Activated T-cell treated with anti-CD3 and anti-CD28 coated beads, Interleukin-2, amount 50 U/mL, for 24 hours (primary cell): ENCODE data around the gene SMCHD1.
"Not testable (repeated sequence)": the region's sequence is repeated elsewhere in the genome, so short reads cannot be mapped to it uniquely, and the experiment has no call there.

ENCODE experiments used
- DNase-seq: peaks from one replicate; pipeline ENCODE4 v3.0.0-alpha.2; 2020
- H3K27ac Mint-ChIP-seq: 2 replicates; pipeline ENCODE4 v1.8.0; 2020; ENCODE audit warnings: mild to moderate bottlenecking, mixed read lengths
- H3K27me3 Mint-ChIP-seq: 2 replicates; pipeline ENCODE4 v1.8.0; 2020; ENCODE audit warnings: mixed read lengths
- H3K36me3 Mint-ChIP-seq: 2 replicates; pipeline ENCODE4 v1.8.0; 2020; ENCODE audit warnings: low read depth, mixed read lengths
- H3K4me1 Mint-ChIP-seq: 2 replicates; pipeline ENCODE4 v1.8.0; 2020; ENCODE audit warnings: low read depth, mixed read lengths
- H3K4me3 Mint-ChIP-seq: 2 replicates; pipeline ENCODE4 v1.8.0; 2020; ENCODE audit warnings: mild to moderate bottlenecking, moderate library complexity, mixed read lengths
- H3K9me3 Mint-ChIP-seq: 2 replicates; pipeline ENCODE4 v1.8.0; 2020; ENCODE audit warnings: mixed read lengths

Gene SMCHD1

DNA sequence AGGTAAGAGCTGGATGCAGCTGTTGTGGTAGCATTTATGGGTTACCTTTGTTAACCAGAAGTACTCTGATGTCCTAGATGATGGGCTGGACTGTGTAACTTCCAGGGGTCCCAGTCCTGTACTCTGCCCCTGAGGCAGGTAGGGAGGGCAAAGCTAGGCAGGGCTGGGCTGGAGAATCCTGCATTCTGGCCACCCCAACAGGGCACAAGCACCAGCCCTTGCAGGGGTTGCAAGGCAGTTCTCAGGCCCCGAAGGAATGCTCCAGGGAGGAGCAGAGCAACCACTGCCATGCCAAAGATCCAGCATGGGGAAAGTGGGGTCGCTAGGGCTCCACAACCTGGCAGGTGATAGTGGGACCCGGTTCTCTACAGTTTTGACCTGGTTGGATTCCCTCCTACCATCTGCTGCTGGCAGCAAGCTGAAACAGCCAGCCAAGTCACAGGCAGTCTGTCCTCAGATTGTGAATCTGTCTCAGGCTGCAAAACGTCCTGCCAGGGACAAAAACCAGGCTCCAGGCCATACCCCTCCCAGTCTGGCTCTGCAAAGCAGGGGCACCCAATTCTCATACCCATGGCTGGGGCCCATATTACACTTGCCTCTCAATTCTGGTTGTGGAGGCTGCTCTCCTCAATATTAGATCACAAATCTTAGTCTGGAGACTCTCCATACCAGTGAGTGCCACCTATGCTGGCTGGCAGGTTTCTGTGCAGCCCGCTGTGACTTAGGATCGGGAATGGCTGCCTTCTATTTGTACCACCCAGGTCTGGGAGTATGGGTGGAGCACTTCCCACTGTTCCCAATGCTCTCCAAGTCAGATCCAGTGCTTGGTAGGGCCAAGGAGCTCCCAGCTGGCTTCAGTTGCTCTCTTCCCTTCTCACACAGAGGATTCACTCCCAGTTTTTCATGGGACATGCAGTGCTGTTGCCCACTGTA is 61.1 kb downstream of the SMCHD1 start:
- Mint-ChIP-seq H3K36me3 (peaks cover 96% of the 10 kb centered on the region), H3K27ac (peak overlapping the region; percentile 68)

DNA sequence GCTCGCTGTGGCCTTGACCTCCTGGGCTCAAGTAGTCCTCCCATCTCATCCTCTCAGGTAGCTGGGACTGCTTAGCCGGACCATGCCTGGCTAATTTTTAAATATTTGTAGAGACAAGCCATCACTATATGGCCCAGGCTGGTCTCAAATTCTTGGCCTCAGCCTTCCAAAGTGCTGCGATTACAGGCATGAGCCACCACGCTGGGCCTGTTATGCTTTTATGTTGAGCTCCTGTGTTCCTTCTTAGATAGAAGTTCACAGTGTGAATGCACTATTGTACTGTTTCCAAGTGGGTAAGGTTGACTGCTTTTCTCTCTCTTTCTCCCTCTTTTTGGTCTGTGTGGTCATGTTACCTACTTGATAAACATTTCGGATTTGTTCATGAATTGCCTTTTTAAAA is 61.9 kb downstream of the SMCHD1 start:
- Mint-ChIP-seq H3K4me3 (no peak overlapping the region), H3K9me3 (no peaks in the 10 kb centered on the region), H3K36me3 (peaks cover 96% of the 10 kb centered on the region), H3K27me3 (no peaks in the 10 kb centered on the region), H3K4me1 (peaks cover 54% of the 10 kb centered on the region), H3K27ac (peak overlapping the region; percentile 68)
- no peak for DNase-seq

More for the DNA sequence above, 61.1 kb downstream of the SMCHD1 start:
- peaks cover 60% of the 10 kb centered on the region for H3K4me1 Mint-ChIP-seq
- H3K9me3 Mint-ChIP-seq, result no peaks in the 10 kb centered on the region
- no peak for DNase-seq
- no peaks in the 10 kb centered on the region for H3K27me3 Mint-ChIP-seq
- no peak overlapping the region for H3K4me3 Mint-ChIP-seq

DNA sequence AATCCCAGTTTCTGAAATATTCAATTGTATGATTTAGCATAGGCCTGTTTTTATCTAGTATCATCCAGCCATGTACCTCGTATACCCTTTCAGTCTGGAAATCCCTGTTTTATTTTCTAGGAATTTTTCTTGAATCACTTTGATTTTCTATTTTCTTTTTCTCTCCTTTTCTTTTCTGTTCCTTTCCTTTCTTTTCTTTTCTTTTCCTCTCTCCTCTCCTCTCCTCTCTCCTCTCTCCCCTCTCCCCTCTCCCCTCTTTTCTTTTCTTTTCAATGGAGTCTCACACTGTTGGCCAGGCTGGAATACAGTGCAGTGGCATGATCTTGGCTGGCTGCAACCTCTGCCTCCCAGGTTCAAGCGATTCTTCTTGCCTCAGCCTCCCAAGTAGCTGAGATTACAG is 63.5 kb downstream of the SMCHD1 start:
- Mint-ChIP-seq H3K36me3 (peaks cover 96% of the 10 kb centered on the region), H3K27me3 (no peaks in the 10 kb centered on the region), H3K9me3 (no peaks in the 10 kb centered on the region), H3K4me3 (no peak overlapping the region), H3K4me1 (peaks cover 53% of the 10 kb centered on the region), H3K27ac (peak overlapping the region; percentile 59)
- no peak for DNase-seq

DNA sequence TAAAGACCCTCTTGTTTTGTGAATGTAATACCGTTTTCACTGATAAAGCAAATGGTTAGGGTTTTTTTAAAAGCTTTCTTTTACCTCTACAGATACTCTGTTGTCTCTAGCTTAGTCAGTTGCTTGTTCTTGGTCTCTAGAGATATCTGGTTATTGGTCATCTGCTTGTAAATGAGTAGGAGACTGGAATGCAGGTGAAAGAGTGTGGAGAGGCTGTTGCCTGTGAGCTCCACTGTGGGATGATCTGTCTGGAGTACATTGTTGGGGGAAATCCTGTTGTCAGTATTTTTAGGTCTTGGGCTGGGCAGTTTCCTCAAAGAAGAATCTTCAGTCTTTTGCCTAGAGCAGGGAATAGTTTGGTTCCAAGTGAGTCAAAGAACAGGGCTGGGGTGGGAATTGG is 67.7 kb downstream of the SMCHD1 start:
- DNase-seq, result no peak
- H3K36me3 Mint-ChIP-seq, result peaks cover 93% of the 10 kb centered on the region
- H3K27ac Mint-ChIP-seq, result peak overlapping the region; percentile 77
- no peaks in the 10 kb centered on the region for H3K27me3 Mint-ChIP-seq
- H3K4me3 Mint-ChIP-seq, result no peak overlapping the region
- H3K9me3 Mint-ChIP-seq, result no peaks in the 10 kb centered on the region
- peaks cover 50% of the 10 kb centered on the region for H3K4me1 Mint-ChIP-seq

DNA sequence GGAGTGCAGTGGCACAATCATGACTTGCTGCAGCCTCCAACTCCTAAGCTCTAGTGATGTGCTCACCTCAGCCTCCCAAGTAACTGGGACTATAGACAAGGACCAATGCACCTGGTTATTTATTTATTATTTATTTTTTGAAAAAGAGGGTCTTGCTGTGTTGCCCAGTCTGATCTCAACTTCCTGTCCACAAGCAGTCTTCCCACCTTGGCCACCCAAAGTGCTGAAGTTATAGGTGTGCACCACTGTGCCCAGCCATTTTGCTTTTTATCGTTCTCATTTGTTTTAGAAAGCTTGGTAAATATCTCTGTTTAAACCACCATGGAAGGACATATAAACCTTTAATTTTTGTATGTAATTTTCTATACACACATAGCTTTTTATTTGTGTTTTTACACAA is 74.2 kb downstream of the SMCHD1 start:
- H3K4me1 Mint-ChIP-seq, result peaks cover 22% of the 10 kb centered on the region
- peaks cover 95% of the 10 kb centered on the region for H3K36me3 Mint-ChIP-seq
- H3K9me3 Mint-ChIP-seq, result peaks cover 4% of the 10 kb centered on the region
- no peak overlapping the region for H3K4me3 Mint-ChIP-seq
- H3K27me3 Mint-ChIP-seq, result no peaks in the 10 kb centered on the region
- no peak for DNase-seq
- H3K27ac Mint-ChIP-seq, result no peak overlapping the region

DNA sequence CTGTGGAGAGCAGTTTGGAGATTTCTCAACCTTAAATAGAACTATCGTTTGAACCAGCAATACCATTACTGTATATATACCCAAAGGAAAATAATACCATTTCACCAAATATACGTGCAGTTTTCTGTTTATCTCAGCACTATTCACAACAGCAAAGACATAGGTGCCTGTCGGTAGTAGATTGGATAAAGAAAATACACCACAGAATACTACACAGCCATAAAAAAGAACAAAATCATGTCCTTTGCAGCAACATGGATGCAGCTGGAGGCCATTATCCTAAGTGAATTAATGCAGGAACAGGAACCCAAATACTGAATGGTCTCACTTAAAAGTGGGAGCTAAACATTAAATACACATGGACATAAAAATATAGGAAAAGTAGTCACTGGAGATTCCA is 81.3 kb downstream of the SMCHD1 start:
- Mint-ChIP-seq H3K27me3 (no peaks in the 10 kb centered on the region), H3K4me1 (peaks cover 5% of the 10 kb centered on the region), H3K27ac (no peak overlapping the region), H3K36me3 (peaks cover 95% of the 10 kb centered on the region), H3K4me3 (no peak overlapping the region), H3K9me3 (peaks cover 4% of the 10 kb centered on the region)
- DNase-seq, result no peak

DNA sequence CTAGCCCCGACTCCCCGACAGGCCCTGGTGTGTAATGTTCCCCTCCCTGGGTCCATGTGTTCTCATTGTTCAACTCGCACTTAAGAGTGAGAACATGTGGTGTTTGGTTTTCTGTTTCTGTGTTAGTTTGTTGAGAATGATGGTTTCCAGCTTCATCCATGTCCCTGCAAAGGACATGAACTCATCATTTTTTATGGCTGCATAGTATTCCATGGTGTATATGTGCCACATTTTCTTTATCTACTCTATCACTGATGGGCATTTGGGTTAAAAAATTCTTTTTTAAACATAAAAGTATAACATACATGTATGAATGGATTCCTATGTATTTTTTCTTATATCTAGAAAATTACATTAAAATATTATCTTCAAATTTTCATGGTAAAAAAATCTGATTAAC is 84.6 kb downstream of the SMCHD1 start:
- peaks cover 95% of the 10 kb centered on the region for H3K36me3 Mint-ChIP-seq

DNA sequence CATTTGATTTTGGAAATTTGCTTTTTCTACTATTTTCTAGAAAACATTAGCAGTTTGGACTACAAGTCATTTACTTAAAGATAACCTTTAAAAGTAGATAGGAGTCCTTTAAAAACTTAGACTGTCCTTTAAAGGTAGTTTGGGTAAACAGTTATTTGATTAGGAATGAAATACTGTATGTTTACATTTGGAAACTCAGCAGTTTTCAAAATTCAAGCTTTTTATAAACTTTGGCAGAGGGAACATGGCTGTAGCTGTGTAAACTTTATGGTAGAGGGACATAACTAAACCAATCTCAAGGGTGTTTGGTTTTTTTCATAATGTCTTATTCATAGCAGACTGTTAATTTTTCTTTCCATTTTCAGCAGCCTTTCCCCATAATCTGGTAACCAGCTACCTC is 90.7 kb downstream of the SMCHD1 start:
- Mint-ChIP-seq H3K27me3 (no peaks in the 10 kb centered on the region), H3K27ac (peak overlapping the region; percentile 55), H3K4me3 (no peak overlapping the region), H3K36me3 (peaks cover 93% of the 10 kb centered on the region), H3K9me3 (no peaks in the 10 kb centered on the region), H3K4me1 (peaks cover 19% of the 10 kb centered on the region)
- DNase-seq, result no peak

More for the DNA sequence above, 84.6 kb downstream of the SMCHD1 start:
- not testable (repeated sequence) for H3K27me3 Mint-ChIP-seq, DNase-seq, H3K27ac Mint-ChIP-seq, H3K9me3 Mint-ChIP-seq, H3K4me1 Mint-ChIP-seq, H3K4me3 Mint-ChIP-seq

DNA sequence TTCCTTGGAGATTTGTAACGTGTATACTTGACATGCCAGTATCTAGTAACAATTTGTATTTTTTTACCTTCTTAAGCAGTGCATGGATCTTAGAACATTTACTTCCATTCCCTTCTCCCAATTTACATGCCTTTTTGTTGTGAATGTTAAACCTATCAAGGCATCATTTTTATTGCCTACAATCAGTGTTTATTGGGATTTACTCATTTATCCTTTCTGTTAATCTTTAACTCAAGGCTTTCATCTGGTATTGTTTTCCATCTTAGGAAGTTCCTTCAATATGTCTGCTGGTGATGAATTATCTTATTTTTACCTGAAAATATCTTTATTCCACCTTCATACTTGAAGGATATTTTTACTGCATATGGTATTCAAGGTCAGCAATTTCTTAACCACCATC is 102.8 kb downstream of the SMCHD1 start:
- Mint-ChIP-seq H3K27ac (peak overlapping the region; percentile 82), H3K36me3 (peaks cover 73% of the 10 kb centered on the region)

DNA sequence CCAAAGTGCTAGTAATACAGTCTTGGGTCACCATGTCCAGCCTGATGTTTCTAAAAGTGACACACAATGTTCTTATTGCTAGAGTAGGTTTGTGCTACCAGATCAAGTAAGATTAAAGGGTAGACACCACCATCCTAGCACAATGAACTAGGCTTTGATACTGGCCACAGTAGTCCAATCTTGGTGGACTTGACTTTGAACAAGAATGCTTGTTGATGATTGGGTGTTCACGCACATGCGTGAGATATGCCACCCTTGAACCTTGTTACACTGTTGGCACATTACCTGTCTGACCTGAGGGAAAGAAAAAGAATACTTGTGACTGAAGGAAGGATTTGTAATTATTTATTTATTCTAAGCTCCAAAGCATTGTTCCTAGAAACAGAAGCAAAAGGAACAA is 119.1 kb downstream of the SMCHD1 start:
- Mint-ChIP-seq H3K36me3 (peaks cover 92% of the 10 kb centered on the region), H3K4me1 (peaks cover 5% of the 10 kb centered on the region), H3K4me3 (no peak overlapping the region), H3K27ac (peak overlapping the region; percentile 8), H3K9me3 (no peaks in the 10 kb centered on the region), H3K27me3 (no peaks in the 10 kb centered on the region)
- DNase-seq, result no peak

More for the DNA sequence above, 102.8 kb downstream of the SMCHD1 start:
- no peak overlapping the region for H3K4me3 Mint-ChIP-seq
- no peak for DNase-seq
- peaks cover 20% of the 10 kb centered on the region for H3K4me1 Mint-ChIP-seq
- no peaks in the 10 kb centered on the region for H3K27me3 Mint-ChIP-seq
- no peaks in the 10 kb centered on the region for H3K9me3 Mint-ChIP-seq

DNA sequence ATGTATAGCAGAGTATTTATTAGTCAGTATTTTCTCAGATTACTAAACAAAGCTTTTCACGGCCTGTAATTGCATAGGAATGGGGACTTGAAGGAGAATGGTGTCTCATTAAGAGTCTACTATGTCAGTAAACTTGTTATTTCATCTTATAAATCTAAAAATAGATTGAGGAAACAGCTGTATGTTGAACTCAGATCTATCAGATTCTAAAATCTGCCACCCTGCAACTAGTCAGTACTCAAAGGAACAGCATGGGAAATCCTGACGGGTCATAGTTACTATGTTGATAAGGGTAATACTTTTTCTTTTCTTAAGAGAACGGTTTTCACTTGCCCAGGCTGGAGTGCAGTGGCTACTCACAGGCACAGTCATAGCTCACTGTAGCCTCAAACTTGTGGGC is 121.1 kb downstream of the SMCHD1 start:
- Mint-ChIP-seq H3K4me1 (no peaks in the 10 kb centered on the region), H3K9me3 (no peaks in the 10 kb centered on the region), H3K27me3 (no peaks in the 10 kb centered on the region), H3K27ac (no peak overlapping the region), H3K36me3 (peaks cover 90% of the 10 kb centered on the region), H3K4me3 (no peak overlapping the region)
- DNase-seq, result no peak

DNA sequence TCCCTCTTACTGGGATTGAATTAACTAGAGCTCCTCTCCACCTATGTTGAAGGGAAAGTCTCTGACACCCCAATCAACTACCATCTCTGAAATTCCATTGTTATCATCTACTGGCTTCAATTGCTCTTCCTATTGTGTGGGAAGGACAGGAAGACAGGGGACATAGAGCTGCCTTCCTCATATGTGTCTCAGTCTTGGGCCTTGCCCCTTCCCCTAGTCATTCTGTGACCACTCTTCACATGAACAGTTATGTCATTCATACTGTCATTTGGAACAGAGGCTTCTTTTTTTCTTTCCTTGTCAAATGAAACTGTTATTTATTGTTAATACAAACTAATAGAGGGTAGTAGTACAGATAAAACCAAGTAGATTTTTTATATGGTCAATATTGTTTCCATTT is 121.7 kb downstream of the SMCHD1 start:
- H3K36me3 Mint-ChIP-seq, result peaks cover 91% of the 10 kb centered on the region
- DNase-seq, result no peak
- H3K27me3 Mint-ChIP-seq, result no peaks in the 10 kb centered on the region
- H3K4me3 Mint-ChIP-seq, result no peak overlapping the region
- H3K4me1 Mint-ChIP-seq, result no peaks in the 10 kb centered on the region
- no peaks in the 10 kb centered on the region for H3K9me3 Mint-ChIP-seq
- H3K27ac Mint-ChIP-seq, result peak overlapping the region; percentile 11

DNA sequence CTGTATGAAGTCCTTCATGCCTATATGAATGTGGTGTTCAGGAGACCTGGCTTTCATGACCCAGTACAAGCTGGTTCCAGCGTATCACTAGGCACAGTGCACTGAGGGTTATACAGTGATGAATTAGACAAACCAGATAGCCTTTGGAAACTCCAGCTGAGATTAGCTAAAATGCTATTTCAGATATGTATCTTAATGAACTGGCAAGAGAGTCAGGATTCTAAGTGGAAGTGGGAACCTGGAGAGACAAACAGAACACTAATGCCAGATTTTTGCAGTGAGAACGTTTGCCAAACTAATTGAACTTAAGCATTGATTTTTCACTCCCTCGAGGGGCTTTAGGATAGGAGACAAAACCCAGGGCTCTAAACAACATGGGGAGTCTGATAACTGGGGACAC is 125.2 kb downstream of the SMCHD1 start:
- Mint-ChIP-seq H3K27ac (peak overlapping the region; percentile 47), H3K27me3 (no peaks in the 10 kb centered on the region), H3K4me3 (no peak overlapping the region), H3K4me1 (no peaks in the 10 kb centered on the region), H3K36me3 (peaks cover 92% of the 10 kb centered on the region), H3K9me3 (no peaks in the 10 kb centered on the region)
- no peak for DNase-seq

DNA sequence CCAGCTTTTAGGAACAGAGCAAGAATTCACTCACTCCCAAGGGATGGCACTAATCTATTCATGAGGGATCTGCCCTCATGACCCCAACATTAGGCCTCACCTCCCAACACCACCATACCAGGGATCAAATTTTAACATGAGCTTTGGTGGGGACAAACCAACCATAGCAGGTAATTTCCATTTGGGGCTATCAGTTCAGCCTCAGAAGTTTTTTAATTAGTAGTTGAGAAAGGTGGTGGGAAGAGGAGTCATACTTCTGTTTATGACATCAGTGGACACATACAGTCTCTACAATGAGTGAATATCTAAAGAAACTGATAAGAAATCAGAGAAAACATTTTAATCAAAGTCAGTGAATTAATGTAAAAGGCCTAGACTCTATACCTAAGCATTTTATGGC is 131.7 kb downstream of the SMCHD1 start:
- H3K27me3 Mint-ChIP-seq, result no peaks in the 10 kb centered on the region
- H3K27ac Mint-ChIP-seq, result peak overlapping the region; percentile 78
- no peak overlapping the region for H3K4me3 Mint-ChIP-seq
- no peaks in the 10 kb centered on the region for H3K9me3 Mint-ChIP-seq
- H3K4me1 Mint-ChIP-seq, result peaks cover 6% of the 10 kb centered on the region
- H3K36me3 Mint-ChIP-seq, result peaks cover 89% of the 10 kb centered on the region
- DNase-seq, result no peak

DNA sequence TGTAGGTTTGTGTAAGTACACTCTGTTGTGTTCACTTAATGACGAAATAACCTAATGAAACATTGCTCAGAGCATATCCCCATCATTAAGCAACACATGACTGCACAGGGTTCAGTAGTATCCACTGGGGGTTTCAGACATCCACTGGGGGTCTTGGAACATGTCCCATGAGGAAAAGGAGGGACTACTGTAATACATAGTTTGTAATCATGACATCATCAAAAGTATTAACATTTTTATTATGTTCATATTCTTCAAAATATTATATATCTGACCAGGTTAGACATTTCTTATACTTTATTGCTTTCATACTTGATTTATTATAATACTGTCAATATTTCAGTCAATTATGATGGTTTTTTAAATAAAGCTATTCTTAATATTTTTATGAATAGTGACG is 136.9 kb downstream of the SMCHD1 start:
- Mint-ChIP-seq H3K27me3 (no peaks in the 10 kb centered on the region), H3K4me3 (no peak overlapping the region), H3K27ac (no peak overlapping the region), H3K4me1 (no peaks in the 10 kb centered on the region), H3K9me3 (no peaks in the 10 kb centered on the region), H3K36me3 (peaks cover 88% of the 10 kb centered on the region)
- no peak for DNase-seq
